Stimulated activated CD4-positive, alpha-beta T cell treated with anti-CD3 and anti-CD28 coated beads, TNF-alpha, amount 100 ng/mL, for 4 hours (primary cell): ENCODE results near the gene ARSB.
"Not testable (repeated sequence)": the region's sequence is repeated elsewhere in the genome, so short reads cannot be mapped to it uniquely, and the experiment has no call there.

Experiments
- DNase-seq, 3 experiments: peaks; one replicate each; pipeline ENCODE4 v3.0.0-alpha.2; 2020; ENCODE audit warnings: low read depth in 3 of 3

ARSB gene

DNA sequence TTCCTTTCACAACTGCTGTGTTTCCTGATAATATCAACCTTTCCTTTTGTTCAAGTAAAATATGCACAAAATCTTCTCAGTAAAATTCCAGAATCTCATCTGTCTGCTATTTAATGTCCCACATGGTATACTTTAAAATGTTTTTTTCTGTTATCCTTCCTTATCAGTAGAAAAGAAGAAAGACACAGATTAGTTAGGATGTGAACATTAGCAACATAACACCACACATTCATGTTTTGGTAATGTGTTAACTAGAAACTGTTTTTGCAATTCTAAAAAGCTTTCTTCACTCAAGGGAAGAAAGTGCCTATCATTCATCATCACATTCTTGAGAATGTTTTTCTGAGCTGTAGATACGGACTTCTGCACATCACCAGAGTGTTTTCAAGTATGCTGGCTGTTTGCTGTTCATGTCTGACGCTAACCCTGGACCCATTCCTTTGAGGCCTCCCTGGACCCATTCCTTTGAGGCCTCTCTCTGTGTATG lies 10.5 kb upstream of the ARSB start:
- no peak for DNase-seq

DNA sequence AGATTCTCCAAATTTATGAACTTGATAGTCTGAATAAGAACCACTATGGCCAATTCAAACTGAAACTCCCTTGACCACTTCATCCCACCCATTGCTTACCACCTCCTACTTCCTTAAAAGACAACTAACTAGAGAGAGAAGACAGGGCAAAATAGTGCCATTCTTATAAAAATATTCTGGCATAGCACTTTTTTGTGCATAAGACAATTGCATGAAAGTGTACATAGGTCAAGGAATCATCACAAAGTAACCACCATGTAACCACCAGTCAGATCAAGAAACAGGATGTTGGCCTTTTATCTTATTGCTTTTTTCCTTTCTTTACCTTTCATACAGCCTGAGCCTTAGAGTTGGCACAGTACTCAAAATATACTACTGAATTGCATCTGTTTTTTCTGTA lies 8.1 kb upstream of the ARSB start:
- no peak for DNase-seq

DNA sequence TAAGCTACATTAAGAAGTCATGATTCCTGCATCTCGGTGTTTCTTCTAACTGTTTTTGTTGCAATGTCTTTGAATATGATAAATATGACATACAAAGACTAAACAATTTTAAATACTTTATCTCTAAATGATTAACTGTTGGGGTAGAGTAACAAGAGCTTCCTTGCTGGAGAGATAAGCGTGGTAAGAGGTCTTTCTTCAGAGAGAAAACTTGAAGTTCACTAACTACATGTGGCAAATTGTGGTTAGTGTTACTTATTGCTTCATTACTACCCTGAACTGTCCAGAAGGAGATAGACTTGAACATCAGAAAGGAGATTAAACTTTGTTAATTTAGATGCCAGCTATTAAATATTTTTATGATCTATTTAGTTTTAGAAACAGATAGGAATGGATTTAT lies 7.0 kb upstream of the ARSB start:
- no peak for DNase-seq

DNA sequence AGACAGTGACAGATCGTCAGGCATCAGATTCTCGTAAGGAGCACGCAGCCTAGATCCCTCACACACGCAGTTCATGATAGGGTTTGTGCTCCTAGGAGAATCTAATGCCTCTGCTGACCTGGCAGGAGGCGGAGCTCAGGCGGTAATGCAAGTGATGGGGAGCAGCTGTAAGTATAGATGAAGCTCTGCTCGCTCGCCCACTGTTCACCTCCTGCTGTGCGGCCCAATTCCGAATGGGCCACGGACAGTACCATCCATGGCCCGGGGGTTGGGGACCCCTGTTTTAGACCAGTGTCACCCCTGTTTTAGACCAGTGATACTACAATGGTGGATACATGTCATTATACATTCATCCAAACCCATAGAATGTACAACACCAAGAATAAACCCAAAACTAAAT lies 4.0 kb upstream of the ARSB start:
- DNase-seq: no peak

DNA sequence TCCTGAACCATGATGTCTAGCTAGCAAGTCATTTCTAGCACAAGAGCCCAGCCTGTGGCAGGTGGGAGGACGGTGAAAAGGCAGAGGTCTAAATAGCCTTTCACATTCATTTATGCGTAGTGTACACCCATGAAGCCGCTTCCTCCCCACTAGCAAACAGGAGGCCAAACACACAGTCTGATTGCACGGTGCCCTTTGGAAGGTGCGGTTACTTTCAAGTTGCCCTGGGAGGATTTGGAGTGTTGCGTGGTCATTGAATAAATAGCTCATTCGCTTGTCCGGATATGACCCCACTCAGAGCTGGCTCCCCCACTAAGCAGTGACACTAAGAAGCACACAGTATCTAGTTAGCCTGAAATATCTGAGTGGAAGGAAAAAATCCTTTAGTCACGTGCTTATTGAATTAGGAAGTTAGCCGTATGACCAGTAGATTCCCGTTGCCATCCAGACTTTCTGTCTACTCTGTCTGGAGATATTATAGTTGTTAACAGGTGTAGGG lies 664 bp upstream of the ARSB start:
- peak; percentile 12 to 26 (median 13) for DNase-seq

DNA sequence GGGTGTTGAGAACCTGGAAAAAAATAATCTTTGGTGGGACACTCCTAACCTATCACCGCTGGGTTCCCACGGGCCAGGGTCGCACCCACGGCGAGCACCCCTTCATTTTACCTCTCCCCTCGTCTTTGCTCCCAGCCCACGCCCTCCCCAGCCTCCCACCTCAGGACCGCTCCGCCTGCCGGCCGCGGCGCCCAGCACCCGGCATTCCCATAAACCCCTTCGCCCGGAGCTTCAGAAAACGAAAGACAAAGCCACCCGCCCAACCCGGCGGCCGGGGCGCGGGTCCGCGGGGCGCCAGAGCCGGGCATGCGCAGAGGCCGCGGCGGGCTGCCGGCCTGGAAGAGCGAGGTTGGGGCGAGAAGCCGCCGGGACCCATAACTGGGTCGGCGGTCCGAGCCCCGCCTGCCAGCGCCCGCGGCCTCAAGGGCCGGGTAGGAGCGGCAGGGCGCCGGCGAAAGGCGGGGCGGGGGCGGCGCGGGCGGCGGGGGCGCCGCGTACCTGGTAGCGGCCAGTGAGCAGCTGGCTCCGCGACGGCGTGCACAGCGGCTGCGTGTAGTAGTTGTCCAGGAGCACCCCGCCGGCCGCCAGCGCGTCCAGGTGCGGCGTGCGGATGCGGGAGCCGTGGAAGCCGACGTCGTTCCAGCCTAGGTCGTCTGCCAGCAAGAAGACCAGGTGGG lies 533 bp downstream of the ARSB start:
- DNase-seq: peak; percentile 66 to 68 (median 66)

DNA sequence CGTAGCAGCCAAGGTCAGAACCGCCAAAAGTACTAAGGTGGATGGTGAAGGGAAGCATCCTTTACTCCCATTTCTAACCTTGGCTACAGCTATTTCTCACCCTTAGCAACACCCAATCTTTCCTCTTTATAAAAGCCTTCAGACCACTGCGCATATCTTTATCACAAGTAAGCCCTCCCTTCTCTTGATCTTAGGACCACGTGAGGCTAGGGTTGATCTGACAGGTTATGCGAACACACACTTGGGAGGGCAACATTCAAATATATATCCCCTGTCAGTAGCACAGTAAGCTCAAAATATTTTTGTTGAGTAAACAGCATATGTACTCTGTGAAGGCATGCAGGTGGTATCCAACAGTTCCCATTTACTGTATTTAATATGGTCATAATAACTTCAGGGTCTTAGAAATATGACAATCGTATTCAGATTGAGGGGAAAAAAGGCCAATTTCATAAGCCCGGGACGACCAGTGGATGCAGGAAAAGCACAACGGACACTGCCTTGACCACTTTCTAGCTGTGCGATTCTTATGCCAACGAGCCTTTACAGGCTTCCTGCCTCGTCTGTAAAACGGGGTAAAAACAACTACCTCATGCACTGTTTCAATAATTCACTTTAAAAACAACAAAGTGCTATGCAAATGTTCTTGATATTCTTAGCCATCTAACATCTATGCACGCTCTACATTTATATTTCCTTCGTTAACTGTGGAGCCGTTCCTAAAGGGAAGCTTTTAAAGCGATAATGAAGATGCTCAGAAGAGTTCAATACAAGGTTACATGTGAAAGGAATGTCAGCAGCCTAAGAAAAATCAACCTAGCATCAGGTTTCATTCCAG lies 1.3 kb downstream of the ARSB start:
- no peak for DNase-seq

DNA sequence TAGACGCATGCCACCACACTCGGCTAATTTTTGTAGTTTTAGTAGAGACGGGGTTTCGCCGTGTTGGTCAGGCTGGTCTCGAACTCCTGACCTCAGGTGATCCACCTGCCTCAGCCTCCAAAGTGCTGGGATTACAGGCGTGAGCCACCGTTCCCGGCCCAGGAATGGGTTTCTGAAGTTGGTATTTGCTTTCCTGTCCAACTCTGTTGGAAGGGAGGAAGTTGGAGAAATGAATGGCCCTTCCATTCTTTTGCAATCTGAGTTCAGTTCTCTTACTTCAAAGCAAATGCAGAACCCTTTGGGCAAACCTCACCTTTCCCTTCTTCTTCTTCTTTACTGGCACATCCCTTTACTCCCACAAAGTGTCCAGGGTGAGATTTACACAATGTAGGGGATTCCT lies 1.9 kb downstream of the ARSB start:
- DNase-seq: not testable (repeated sequence)

DNA sequence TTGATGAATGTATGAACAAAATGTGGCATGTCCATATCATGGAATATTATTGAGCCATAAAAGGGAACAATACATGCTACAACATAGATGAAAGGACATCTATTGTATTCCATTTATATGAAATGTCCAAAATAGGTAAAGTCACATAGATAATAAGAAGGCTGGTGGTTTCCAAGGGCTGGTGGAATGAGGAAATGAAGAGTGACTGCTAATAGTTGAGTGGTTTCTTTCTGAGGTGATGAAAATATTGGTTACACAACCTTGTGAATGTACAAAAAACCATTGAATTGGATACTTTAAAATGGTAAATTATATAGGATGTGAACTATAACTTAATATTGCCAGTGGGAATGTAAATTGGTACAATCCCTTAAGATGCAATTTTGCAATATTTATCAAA lies 5.2 kb downstream of the ARSB start:
- DNase-seq: no peak

DNA sequence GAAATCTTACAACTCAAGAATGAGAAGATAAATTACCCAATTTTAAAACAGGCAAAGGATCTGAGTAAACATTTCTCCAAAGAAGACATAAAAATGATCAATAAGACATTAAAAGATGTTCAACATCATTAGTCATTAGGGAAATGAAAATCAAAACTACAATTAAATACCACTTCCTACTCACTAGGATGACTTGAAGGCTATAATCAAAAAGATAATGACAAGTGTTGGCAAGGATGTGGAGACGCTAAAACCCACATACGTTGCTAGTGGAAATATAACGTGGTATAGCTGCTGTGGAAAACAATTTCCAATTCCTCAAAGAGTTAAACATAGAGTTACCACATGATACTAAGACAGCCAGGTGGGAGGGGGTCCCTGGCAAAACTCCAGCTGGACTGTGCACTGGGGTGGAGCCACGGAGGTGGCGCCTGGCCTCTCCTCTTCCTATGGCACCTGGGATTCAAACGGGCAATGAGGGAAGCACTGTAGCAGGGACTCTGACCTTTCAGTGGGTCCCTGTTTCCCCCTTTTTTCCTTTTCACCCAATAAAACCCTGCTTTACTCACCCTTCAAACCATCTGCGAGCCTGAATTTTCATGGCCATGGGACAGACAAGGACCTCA lies 5.9 kb downstream of the ARSB start:
- no peak for DNase-seq

DNA sequence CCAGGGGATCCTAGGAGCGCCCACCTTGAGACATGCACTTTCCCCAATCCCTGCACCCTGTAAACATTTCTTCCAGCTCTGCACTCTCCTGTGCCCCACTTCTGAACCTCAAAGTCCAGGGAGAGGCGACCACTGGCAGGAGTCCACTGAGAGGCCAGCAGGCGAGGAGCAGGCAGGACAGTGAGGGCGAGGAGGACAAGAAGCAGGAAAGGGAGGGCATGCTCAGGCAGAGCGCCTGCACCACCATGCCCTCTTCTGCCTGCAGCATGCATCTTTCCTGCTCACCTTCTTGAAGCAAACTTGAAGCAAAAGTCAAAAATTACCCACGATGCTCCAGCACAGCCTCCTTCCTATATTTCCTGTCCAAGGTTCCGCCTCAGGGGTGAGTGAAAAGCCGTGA lies 10.1 kb downstream of the ARSB start:
- no peak for DNase-seq

DNA sequence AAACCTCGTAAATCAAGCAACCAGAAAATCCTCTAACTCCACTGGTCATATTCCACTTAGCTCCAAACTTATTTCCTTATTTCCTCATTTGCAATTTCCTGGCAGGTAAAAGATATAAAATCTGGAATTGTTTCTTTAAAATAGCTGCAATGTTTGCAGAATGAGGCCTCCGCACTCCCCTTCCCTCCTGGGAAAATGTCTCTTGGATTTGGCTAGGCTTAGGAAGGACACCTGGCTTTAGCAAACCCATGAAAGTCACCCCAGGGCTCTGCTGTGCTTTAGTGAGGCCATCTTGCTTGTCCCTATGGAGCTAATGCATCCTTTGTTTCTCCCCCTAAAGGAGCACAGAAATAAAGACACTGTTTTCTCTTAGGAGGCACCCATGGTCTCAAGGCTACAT lies 10.5 kb downstream of the ARSB start:
- no peak for DNase-seq

DNA sequence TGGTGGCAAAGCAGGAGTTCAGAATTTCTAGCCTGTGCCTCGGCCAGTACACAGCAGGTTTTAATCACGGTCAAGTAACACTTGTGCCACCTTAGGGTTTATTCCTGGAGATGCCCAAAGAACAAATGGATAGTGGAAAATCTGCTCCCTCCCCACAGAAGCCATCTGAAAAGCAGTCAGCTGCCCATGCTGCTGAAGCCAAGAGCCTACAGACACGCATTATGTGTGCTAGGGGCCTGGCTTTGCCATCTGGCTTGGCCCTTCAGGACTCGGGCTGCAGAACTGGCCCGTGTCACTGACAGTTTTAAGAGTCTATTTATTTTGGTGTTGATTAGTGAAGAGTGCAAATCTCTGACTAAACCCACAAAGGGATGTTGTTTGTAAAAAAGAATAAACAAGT lies 11.1 kb downstream of the ARSB start:
- DNase-seq: no peak

DNA sequence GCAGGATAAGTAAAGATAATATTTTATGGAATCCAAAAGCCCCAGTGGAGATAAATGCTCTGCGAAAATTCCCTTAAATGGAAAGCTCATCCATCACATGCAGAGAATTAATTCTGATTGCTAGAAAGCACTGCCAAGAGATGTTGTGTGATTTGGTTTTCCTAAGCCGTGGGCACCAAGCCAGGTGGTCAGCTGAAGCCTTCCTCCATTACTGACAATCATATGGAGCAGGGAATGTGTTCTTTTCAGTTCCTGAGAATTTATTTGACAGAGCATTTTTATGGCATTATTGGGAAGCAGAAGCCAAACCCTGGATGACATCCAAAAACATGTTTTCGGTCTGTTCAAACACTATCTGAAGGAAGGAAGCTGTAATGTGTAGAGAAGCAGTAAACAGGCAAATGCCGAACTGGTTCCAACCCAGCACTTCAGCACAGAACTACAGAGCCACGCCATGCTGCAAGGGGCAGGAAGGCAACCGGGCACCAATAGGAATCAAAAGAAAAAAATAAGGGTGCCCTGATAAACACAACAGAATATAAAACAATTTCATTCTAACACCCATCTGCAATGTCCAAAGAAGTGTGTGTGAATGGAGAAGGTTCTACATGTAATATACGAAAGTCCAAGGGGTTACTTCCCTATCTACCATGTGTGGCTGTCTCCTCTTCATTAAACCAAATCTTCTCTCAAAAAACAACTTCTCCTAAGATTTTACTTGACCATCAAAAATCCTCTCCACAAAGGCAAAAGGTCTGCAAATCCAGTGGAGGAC lies 12.3 kb downstream of the ARSB start:
- DNase-seq: no peak

DNA sequence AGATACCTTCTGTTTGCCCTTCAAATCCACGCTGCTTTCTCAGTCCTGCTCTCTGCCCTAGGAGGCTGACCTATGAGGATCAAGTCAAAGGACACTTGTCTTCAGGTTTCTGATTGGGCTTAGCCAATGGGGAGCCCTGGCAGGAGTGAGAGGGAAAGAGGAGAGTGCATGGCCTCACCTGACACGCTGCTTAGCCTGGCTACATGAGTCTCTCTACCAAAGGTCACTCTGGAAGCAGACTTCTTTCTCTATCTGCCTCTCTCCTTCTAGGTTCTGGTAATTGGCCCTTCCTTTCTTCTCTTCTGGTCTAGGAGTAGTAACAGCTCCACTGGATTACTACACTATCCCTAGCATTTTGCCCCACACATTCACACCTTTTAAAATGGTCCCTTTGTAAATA lies 13.1 kb downstream of the ARSB start:
- DNase-seq: no peak

DNA sequence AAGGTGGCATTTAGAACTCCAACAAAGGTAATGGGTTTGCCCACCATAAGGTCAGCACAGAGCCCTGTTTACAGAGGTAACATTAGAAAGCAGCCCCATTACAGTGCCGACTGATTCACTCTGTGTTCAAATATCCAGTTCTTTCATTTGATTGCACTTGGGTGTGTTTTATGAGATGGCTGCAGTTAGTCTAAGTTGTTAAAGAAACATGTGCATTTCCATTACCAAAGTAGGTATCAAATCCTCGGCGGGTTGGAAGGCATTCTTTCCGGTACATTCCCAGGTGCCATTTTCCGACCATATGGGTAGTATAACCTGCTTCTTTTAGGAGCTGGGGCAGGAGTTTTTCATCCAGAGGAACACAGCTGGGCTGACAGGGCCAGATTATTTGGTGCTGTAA lies 16.3 kb downstream of the ARSB start:
- no peak for DNase-seq

DNA sequence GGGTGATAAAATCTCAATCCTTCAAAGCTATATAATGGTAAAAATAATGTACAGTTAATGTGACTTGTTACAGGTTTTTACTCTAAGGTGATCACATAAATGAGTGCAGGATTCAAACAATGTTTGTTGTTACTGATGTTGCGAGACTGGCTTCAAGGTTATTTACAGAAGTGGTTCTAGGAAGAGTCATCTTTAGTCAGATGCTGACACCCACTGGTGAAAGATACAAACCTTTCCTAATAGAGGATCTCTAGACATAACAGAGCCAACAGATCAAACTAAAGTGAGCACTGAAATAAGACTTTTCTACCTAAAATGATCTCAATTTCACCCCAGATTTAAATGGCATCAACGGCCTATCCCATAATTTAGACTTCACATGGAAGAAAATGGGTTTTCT lies 20.2 kb downstream of the ARSB start:
- DNase-seq: no peak

DNA sequence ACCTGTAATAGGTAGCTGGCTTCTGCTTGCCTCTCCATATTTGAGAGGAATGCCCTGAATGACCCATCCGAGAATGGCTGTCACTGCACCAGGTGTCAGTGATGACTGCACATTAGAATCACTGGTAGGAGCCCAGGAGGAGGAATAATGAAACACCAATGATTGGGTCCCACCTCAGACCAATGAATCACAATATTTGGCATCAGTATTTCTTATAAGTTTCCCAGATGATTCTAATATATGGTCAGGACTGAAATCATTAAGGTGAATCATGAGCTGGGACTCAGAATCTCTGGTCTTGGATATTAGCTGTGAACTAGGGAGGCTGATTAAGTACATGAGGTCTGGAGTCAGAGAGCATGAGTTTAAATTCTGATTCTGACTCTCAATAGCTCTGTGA lies 23.4 kb downstream of the ARSB start:
- no peak for DNase-seq

DNA sequence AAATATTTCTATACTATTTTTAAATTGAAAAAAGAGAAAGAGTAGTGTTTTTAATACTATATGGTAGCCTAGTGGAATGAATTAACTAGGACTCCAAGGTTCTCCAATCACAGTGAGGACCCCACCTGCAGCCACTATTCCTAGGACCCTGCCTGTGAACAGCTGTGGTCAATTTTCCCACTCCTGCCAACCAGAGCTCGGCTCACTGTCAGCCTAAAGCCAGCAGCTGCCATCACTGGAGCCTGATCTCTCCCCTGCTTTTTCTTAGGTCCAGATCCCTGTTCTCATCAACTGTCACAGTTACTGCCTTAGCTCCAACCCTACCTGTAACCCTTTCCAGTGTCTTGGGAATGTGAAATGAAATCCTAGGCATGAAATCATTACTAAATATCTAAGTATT lies 25.3 kb downstream of the ARSB start:
- no peak for DNase-seq

DNA sequence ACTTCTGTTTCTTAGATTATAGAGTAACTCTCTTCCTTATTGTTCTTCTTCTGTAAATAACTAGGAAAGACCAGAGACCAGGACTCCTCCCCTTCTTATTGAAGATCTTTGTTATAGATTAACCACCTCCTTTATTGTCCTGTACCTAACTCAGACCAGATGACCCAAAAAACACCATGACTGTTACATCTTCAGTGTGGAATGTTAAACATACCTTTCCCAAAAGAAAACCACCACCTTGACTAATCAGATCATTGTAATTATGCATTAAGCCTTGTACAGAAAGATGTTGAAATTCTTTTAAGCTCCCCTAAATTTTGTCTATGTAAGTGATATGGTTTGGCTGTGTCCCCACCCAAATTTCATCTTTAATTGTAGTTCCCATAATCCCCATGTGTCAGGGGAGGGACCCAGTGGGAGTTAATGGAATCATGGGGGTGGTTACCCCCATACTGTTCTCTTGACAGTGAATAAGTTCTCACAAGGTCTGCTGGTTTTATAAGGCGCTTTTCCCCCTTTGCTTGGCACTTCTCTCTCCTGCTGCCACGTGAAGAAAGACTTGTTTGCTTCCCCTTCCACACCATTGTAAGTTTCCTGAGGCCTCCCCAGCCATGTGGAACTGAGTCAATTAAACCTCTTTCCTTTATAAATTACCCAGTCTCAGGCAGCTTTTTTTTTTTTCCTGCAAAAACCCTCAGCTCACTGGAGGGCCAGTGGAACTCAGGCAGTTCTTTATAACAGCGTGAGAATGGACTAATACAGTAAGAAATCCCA lies 26.3 kb downstream of the ARSB start:
- DNase-seq: no peak

DNA sequence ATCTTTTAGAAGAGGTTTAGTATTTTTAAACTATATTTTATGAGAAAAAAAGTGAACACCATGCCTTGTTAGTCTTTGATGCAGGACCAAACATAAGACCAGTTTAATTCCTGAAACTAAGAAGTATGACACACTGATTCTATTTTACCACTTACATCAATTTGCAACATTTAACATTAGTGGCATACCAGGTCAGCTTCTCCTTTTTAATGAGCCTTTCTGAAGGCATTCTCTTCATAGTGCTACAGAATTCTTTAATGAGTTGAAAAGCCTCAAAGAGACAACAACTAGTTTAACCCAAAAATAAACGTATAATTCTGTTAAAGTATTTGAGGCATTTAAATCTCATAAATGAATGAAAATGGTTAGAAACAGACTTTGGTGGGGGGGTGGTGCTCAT lies 28.2 kb downstream of the ARSB start:
- no peak for DNase-seq
